ENCODE results near the gene CACNG7.

Gene CACNG7

DNA sequence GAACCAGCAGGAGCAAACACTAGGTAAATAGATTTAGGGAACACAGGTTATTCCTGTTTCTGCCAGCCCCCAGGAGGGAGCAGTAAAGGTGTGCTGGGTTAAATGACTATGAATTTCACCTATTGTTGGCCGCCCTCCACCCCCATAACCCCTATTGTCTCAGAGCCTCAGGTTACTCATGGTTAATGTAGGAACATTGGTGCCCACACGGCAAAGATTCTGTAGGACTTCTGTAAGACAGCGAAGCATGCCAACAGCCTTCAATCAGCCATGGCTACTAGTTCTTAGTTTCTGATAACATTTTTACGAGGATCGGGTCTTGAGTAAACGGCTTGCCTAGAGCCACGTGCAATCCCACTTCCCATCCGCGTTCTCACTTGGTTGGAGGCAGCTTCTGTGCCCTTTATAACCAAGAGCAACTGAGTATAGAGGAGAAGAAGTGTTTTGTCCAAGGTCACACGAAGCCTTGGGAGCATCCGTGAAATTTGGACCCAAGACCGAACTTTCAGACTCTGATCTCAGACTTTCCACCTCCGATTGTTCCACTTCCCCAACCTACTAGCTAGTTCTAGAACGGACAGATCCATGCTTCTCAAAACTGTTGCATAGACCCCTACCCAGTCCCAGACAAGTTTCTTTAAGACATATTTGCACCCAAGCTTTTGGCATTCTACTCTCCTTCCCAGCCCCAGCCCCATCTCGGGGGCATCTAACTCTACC, 48.5 kb downstream of the CACNG7 start:
- DNase-seq: no peak

- peak; percentile 61 for DNase-seq
These were observed 49.1 kb downstream of the CACNG7 start for GRCh38 chr19:53958168-53958571.

DNA sequence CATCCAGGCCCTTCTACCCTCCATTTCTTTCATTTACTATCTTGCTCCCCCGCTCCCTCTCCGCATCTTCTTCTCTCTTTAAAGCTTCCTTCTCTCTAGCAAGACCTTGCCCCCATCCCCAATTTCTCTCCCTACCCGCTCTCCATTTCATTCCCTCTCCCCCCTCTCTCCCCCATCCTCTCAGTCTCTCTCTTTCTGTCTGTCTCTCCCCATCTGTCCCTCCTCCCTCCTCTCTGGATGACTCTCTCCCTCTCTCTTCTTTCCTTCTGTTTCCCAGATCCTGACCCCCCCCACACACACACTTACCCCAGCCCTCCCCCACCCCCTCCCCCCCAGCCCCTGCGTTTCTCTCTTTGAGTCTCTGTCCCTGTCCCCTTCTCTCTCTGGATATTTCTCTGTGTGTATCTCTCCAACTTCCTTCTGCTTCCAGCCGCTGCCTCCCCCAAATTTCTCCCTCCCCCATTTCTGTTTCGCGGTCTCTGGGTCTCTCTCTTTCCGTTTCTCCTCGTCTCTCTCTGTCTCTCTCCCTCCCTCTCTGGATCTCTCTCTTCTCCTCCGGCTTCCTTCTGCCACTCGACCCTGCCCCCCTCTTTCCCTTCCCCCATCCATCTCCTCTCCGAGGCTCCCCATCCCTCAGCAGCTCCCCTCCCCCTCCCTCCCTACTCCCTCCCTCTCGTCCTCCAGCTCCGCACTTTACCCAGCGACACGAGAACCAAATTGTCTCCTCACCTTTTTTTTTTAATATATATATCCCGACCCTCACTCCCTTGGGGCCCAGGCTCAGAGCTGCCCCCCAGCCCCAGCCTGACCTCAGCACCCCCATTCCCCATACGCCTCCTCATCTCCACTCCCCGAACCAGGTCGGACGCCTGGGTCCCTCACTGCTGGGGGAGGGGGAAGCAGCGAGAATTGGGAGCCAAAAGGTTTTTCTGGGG, 50.0 kb downstream of the CACNG7 start:
- DNase-seq: no peak

DNA sequence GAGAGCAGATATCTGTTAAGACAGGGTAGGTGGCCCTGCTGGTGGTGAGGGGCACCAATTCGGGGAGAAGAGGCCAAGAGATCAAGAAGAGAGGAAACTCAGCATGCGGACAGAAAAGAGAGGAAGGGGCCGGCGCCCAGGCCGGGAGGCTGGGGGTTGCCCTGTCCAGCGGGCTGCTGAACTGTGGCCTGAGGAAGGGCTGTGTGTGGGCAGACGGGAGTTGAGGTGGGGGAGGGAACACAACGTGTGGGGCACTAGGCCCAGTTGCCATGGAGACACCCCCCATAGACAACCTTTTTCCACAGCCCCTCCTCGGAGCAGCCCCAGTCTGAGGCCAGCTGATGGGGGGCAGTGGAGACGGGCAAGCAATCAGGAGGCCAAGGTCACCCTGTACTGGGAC, 51.1 kb downstream of the CACNG7 start:
- DNase-seq: no peak

DNA sequence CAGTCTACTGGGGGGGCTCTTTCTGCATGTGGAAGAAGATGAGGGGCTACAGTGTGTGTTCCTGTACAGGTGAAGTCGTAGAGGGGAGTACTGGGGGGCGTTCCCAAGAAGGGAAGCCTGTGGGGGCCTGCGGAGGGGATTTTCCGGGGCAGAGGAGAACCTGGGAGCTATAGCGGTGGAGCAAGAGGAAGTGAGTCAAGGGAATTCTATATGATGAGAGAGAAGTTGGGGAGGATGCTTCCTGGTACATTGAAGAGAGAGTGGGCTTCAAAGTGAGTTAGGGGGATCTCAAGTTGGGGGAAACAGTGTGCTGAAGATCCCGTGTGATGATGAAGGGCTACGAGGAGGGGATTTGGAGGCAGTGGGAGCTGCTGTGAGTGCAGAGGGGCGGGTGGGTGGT, 51.8 kb downstream of the CACNG7 start:
- DNase-seq: no peak

DNA sequence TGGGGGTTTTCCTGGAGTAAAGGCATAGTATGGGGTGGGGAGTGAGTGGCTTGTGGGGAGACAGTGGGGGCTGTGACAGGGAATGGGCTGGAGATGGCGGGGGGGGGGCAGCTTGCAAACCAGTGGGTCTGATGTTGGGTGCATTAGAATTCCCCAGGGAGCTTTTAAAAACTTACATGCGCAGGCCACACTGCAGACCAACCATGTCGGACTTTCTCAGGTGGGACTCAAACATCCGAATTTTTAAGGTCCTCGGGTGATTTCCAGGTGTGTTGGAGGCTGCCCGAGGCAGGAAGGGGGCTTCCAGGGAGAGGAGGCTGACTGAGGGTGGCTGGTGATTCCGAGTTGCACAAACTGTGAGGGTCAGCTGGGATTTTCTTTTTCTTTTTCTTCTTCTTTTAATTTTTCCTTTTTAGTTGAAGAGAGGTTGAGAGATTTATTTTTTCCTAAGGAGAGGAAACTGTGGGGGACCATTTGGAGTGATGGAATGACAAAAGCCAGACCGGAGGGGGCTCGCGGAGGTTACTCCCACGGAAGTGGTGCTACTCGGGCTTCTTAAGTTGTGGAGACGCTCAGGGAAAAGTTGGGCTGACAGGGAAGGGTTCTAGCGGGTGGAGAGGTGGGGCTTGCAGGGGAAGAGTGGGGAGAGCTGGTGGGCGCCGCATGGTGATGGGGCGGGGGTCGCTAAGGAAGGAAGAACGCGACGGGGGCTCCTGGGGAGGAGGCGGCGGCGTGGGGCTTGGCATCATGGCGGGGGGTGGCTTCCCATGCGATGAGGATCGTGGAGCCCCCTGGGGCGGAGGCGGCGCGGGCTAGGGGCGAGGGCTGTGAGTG, 52.7 kb downstream of the CACNG7 start:
- DNase-seq: no peak

DNA sequence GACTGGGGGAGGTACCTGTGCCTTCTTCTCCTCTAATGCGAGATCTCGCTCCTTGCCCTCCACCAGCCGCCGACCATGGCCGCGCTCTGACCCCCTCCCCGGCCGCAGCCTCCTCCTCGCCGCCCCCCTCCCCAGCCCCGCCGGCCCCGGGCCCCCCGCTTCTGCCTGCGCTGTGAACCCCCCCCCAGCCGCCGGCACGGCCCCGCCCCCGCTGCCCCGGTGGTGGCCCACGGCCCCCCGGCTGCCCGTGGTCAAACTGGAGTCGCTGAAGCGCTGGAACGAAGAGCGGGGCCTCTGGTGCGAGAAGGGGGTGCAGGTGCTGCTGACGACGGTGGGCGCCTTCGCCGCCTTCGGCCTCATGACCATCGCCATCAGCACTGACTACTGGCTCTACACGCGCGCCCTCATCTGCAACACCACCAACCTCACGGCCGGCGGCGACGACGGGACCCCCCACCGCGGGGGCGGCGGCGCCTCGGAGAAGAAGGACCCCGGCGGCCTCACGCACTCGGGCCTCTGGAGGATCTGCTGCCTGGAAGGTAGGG, 53.9 kb downstream of the CACNG7 start, which contains the start of gene CACNG8:
CACNG8 (plus strand) TSS at position 51 of the 545 bp plus-strand sequence.
- peak; percentile 6 for DNase-seq

DNA sequence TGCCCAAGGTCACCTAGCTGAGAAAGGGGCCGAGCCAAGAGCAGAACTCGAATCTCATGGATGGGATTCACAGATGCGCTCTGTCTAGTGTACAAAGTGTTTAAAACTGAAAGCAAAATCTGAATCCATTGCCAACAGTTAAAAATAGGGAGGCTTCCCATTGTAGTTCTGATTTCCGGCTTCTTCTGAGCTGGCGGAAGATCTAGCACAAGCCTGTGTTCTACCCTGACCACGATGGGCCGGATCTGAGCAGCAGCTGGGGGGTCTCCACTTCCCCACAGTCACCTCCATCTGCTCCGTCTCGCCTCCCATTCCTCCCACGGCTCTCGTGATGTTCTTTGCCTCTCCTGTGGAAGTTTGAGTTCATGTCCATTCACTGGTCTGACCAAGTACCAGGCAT, 56.0 kb downstream of the CACNG7 start:
- DNase-seq: no peak

DNA sequence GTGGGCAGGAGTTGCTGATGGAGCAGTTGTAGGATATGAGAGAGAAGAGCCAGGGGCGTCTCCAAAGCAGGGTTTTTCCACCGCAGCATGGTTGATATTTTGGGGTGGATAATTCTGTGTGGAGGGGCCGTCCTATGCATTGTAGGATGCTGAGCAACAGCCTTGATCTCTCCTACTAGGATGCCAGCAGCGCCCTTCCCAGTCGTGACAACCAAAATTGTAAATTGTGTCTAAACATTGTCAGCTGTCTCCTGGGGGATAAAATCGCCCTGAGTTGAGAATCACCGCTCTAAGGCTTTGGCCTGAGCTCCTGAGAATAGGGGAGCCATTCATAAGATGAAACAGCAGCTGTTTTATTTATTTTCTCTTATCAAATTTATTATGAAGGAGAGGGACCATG, 57.9 kb downstream of the CACNG7 start:
- no peak for DNase-seq

GRCh38 chr19:53969366-53969765, 60.3 kb downstream of the CACNG7 start:
- DNase-seq: no peak

DNA sequence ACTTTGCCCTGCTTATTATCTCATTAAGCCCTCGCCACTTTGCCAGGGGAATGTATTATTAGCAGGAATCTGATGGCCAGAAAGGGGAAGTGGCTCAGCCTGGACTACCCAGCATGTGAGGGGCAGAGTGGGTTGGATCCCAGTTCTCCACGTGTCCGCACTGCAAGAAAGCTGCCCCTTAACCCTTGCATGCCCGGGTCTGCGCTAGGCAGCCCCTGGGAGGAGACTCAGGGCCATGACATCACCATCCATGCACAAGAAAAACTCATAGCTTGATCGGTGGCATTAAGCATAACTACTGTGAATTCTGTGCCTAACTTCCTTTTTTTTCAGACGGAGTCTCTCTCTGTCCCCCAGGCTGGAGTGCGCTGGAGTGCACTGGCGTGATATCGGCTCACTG, 62.6 kb downstream of the CACNG7 start:
- DNase-seq: no peak

GRCh38 chr19:53977429-53977990, 68.4 kb downstream of the CACNG7 start:
- DNase-seq: peak; percentile 58

DNA sequence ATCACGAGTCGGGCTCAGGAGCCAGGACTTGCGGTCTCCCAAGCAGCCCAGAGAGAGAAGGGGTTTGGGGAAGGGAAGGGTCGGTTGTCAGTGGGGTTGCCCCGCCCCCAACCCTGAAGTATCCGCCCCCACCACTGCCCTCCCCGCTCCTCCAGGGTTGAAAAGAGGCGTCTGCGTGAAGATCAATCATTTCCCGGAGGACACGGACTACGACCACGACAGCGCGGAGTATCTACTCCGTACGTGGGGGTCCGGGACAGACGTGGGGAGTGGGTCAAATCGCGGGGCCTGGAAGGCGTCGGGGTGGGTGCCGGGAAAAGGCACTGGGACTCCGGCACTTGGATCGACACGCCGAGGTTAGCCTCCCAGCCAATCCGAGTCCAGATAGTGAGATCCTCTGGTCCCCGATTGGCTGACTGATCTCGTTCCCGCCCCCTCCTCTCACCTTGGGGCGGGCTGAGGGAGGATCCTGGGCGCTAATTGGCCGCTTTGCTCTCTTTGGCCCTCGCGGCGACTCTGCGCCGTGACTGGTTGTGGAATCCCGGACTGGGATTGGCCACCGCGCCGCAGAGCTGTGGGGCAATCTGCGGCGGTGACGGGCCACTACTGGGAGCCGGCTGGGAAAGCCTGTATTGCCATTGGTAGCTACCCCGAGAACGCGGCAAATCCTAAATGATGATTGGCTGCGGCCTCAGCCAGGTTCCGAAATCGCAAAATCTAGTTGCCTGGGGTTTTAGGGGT, 69.1 kb downstream of the CACNG7 start:
- no peak for DNase-seq

DNA sequence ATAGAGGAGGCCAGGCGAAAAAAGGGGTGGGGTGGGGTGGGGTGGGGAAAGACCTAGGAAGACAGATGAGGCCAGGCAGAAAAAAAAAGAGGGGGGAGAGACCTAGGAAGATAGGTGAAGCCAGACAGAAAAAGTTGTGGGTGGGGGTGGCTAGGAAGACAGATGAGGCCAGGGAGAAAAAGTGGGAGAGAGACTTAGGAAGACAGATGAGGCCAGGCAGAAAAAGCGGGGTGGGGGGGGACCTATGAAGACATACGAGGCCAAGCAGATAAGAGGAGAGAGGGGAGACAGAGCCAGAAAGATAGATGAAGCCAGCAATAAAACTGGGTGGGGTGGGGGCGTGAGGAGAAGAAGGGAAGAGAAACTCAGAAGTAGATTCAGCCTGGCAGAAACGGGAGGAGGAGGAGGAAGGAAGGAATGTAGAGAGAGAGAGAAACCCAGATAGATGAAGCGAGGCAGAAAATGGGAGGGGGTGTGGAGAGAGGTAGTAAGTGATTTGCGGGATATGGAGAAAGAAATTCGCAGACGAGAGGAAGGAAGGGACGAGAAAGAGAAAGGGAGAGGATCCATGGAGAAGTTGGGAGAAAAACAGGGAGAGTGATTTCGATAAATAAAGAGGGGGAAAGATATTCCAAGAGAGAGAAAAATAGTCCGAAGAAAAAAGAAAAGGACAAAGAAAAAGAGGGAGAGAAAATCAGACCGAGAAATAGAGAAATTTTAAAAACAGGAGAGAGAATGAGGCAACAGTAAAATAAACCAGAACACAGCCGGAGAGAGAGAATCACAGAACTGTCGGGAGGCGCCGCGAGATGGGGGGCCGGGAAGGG, 70.1 kb downstream of the CACNG7 start:
- DNase-seq: no peak

GRCh38 chr19:53980539-53981375, 71.7 kb downstream of the CACNG7 start:
- DNase-seq: no peak

DNA sequence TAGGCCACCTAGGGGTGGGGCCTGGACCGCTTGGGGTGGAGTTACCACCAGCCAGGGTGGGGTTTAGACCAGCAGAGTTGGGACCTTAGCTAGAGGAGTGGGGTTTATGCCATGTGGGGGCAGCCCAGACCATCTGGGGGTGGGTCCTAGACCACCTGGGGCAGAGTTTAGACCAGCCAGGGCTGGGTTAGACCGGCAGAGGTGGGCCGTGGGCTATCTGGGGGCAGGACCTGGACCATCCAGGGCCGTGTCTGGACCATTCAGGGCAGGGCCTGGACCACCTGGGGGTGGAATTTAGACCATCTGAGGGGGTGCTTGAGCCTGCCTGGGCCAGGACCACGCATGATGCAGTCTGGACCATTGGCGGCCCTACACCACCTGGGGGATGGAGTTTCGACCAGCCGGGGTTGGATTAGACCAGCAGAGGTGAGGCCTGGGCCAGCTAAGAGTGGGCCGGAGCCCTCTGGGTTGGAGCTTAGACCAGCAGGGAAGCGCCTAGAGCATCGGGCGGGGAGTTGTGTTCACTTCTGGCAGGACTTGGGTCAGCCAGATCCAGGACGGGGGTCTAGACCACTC, 72.4 kb downstream of the CACNG7 start:
- no peak for DNase-seq

DNA sequence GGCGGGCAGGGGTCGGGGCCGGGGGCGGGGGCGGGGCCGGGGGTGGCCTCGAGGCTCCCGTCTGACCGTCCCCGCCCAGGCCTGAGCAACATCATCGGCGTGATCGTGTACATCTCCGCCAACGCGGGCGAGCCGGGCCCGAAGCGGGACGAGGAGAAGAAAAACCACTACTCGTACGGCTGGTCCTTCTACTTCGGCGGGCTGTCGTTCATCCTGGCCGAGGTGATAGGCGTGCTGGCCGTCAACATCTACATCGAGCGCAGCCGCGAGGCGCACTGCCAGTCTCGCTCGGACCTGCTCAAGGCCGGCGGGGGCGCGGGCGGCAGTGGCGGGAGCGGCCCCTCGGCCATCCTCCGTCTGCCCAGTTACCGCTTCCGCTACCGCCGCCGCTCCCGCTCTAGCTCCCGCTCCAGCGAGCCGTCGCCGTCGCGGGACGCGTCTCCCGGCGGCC, 72.9 kb downstream of the CACNG7 start:
- no peak for DNase-seq

- peak; percentile 19 for DNase-seq
These were observed 73.5 kb downstream of the CACNG7 start for GRCh38 chr19:53982611-53983010.
